Uterine smooth muscle cell (primary cell): ENCODE measurements around the gene DAB2IP. TPM values are rescaled to one million over a fixed set of nuclear protein-coding genes. Genes with fewer than 3 reads are reported as not detected.

Experiments used
- total RNA-seq: library from RNA; depleted of rRNA; stranded (reverse); fragments of >200 nt; gene quantifications from 2 replicates; pipeline ENCODE4 v1.2.3, GENCODE V29; 2014

The DAB2IP gene
- total RNA-seq, result 7.5 and 14.4 TPM in 2 replicates

DNA sequence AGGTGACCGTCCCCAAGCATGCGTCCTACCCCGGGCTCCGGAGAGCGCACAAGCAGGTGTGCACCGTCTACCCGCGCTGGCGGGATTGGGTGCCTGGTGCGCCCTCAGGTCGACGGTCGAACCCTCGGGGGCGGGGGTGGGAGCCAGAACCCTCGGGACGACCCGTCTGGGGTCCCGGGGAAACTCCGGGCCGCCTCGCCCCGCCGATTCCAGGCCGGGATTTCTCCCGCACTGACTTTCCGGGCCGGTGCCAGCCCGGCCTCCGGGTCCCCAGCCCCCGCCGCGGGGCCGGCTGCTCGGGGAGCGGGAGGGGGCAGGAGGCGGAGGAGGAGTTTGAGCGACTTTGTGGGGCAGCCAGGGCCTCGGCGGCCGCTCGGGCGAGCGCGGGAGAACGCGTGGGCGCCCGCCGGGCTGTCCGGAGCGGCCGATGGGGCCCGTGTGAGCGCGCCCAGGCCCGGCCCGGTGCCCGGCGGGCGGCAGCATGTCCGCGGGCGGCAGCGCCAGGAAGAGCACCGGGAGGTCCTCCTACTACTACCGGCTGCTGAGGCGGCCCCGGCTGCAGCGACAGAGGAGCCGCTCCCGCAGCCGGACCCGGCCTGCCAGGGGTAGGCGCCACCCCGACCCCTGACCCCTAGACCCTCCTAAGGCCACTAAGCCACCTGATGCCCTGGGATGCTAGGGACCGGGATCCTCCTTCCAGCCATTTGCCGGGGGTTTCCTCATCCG lies at the start of gene DAB2IP:
Gene DAB2IP, plus strand, starts transcription at position 340 of the 726 bp plus-strand sequence. Its CDS starts 142 bp downstream, at position 482.

Other genes starting within 250 kb of the DAB2IP start
- under 0.01 TPM in 1 of 2 replicates, not detected in the other for gene GGTA1, start 151.8 kb upstream of the DAB2IP start, total RNA-seq